AML-193 (cell line): ENCODE results near the gene BCO1.

ENCODE experiments used
- DNase-seq, 2 experiments: peaks; one replicate each; lab custom pipeline; 2025; lab: John Stamatoyannopoulos, UW

BCO1 gene, protein sequence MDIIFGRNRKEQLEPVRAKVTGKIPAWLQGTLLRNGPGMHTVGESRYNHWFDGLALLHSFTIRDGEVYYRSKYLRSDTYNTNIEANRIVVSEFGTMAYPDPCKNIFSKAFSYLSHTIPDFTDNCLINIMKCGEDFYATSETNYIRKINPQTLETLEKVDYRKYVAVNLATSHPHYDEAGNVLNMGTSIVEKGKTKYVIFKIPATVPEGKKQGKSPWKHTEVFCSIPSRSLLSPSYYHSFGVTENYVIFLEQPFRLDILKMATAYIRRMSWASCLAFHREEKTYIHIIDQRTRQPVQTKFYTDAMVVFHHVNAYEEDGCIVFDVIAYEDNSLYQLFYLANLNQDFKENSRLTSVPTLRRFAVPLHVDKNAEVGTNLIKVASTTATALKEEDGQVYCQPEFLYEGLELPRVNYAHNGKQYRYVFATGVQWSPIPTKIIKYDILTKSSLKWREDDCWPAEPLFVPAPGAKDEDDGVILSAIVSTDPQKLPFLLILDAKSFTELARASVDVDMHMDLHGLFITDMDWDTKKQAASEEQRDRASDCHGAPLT

DNA sequence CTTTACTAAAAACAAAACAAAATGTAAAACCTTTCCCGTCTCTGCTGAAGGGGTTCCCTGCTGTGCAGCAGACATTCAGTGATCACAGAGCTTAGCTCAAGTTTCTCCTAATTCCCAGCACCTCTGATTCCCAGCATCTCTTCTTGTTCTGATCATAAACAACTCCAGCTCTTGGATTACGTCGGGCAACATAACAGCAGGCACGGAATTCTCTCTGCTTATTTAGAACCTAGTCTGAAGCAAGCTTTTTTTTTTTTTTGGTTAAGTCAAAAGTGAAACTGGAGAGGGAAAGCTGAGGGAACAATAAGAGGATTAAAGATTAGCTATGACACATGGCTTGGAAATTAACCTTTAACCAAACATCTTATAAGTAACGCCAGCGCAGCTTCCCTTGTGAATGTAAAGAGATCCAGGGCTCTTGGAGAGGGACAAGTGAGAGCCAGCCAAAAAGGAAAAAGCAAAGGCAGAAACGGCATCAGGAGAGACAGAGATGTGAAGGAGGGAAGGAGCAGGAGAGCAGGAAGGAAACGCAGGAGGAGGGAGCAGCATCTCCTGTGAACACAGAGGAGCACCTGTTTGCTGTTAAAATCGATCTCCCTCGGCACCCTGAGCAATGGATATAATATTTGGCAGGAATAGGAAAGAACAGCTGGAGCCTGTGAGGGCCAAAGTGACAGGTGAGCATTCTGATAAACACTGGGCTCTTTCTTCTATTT lies at the start of gene BCO1:
Gene BCO1, plus strand, starts transcription at position 394 of the 716 bp plus-strand sequence. Its CDS starts 220 bp downstream, at position 614.
- DNase-seq: no peak

- no peak for DNase-seq
These were observed 49.3 kb upstream of the BCO1 start for GRCh38 chr16:81189100-81189664.

- no peak for DNase-seq
These were observed 47.8 kb upstream of the BCO1 start for GRCh38 chr16:81190667-81191066.

- DNase-seq: no peak
These were observed 42.5 kb upstream of the BCO1 start for GRCh38 chr16:81195885-81196534.

DNA sequence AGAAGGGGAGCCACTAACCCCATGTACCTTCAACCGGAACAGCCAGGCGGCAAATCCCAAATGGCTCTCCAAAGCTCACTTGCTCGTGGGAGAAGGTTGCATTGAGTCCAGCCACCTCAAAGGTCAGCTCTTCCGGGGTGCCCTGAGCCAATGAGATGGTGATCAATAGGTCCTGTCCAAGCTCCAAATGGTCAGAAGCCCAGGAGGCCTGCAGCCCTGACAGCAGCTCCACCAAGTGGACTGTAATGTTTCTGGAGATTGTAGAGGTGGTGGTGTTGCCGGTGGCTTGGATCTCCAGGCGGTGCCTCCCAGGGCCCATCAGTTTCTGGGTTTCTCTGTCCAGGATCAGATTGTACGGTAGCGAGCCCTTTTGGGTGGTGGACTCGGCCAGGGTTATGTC lies 39.9 kb upstream of the BCO1 start:
- DNase-seq: no peak

- no peak for DNase-seq
These were observed 37.2 kb upstream of the BCO1 start for GRCh38 chr16:81201267-81201666.

- peak; percentile 27 to 28 for DNase-seq
These were observed 33.5 kb upstream of the BCO1 start for GRCh38 chr16:81204798-81205680.

GRCh38 chr16:81207076-81207475 lies 31.4 kb upstream of the BCO1 start:
- DNase-seq: no peak

GRCh38 chr16:81210807-81211206 lies 27.7 kb upstream of the BCO1 start:
- no peak for DNase-seq

DNA sequence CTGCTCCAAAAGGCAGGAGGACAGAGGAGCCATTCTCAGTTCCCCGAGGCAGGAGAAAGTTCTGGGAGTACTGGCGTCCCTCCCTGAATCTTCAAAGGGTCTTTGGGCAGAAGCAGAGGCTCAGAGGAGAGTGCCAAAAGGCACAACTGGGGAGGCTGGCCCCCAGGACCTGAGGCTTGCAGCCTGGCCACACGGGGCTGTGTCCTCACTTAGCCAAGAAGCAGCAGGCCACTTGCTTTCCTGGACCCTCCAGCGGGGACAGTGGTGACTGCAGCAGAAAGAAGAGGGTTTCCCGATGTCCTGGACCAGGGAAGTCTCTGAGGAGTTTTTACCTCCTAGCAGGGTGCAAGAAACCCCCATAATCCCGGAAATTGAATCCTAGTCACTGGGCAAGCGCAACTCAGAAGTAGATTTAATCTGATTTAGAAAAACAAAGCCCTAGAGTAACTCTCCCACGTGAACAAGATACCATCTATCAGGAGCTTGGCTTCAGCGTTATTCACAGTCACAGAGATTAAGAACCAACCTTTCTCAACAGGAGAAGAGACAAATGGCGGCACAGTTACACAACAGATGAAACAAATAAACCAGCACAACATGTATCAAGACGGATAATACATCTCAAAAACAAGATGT lies 25.5 kb upstream of the BCO1 start:
- no peak for DNase-seq

- no peak for DNase-seq
These were observed 23.7 kb upstream of the BCO1 start for GRCh38 chr16:81214745-81215166.

GRCh38 chr16:81216114-81216513 lies 22.4 kb upstream of the BCO1 start:
- DNase-seq: no peak

DNA sequence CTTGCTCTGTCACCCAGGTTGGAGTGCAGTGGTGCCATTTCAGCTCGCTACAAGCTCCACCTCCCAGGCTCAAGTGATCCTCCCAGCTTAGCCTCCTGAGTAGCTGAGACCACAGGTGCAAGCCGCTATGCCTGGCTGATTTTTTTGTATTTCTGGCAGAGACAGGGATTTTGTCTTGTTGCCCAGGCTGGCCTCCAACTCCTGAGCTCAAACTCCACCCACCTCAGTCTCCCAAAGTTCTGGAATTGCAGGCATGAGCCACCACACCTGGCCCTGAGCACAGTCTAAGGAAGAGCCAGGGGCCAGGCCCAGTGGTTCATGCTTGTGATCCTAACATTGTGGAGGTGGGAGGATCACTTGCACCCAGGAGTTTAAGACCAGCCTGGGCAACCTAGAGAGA lies 21.8 kb upstream of the BCO1 start:
- no peak for DNase-seq

GRCh38 chr16:81219151-81219550 lies 19.3 kb upstream of the BCO1 start:
- DNase-seq: no peak

- DNase-seq: no peak
These were observed 18.1 kb upstream of the BCO1 start for GRCh38 chr16:81220349-81220748.

DNA sequence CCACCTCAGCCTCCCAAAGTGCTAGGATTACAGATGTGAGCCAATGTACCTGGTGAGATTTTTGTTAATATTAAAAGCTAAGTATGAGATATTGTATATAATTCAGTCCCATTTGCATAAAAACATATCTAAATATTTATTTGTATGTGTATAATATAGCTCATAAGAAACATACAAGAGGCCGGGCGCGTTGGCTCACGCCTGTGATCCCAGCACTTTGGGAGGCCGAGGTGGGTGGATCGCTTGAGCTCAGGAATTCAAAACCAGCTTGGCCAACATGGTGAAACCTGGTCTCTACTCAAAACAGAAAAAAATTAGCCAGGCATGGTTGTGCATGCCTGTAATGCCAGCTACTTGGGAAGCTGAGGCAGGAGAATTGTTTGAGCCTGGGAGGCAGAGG lies 16.8 kb upstream of the BCO1 start:
- DNase-seq: no peak

DNA sequence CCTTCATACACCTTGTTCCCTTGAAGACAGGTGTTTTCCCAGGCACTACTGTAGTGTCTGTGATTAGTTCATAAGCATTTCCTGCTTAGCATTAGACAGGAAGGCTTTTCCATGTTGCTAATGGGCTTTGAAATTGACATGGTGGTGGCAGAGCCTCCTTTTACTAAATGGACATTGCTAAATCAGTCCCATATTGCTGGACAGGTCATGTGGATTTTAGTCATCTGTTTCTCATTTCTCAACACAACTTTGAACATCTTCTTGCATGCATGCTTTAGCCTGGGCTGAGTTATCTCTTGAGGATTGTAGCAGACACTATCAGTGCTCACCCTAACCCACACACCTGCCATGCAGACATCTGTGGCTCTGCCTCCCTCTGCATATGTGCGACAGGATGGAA lies 13.7 kb upstream of the BCO1 start:
- no peak for DNase-seq

- DNase-seq: peak in 1 of 2 experiments; percentile 15
These were observed 12.8 kb upstream of the BCO1 start for GRCh38 chr16:81225697-81226096.

DNA sequence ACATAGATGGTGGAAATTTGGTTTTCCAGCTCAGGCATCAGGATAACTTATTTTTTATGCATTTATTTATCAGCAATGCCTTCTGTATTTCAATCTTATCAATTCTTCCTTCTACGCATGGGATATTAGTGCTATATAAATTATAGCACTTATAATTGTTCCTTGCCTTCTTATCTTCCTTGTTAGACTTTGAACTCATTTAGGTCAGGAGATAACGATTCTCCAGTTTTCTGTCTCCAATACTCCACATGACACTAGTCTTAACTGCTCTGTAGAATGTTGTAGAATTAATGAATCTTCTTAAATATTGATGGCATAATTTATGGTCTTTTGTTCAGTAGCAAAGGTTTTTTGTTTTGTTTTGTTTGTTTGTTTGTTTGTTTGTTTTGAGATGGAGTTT lies 10.7 kb upstream of the BCO1 start:
- no peak for DNase-seq

GRCh38 chr16:81229811-81230210 lies 8.7 kb upstream of the BCO1 start:
- no peak for DNase-seq

DNA sequence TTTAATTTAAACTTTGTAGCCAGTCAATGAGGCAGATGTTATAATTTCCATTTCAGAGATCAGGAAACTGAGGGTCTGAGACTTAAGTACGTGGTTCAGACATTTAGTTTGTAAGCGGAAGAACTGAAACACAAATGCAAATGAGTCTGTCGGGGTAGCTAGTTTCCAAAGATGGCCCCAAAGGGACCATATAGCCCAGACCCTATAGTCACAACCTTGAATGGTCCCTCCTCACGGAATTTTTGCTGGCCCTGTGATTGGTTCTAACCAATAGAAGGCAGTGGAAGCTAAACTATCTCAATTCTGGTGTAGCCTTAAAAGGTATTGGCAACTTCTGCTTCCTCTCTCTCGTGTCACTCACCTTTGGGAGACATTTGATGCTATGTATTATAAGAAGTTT lies 7.5 kb upstream of the BCO1 start:
- no peak for DNase-seq
